22Rv1 (cell line): Measurements from ENCODE around the gene SV2C.

ENCODE experiments used
- ZFX ChIP-seq: fragments of 450-650 bp; IDR thresholded peaks from 2 replicates; pipeline ENCODE4 v1.6.1; 2017; ENCODE audit warnings: antibody characterized with exemption, borderline replicate concordance
- TF ChIP-seq, protein P1 (sequence below): fragments of 450-650 bp; IDR thresholded peaks from 2 replicates; pipeline ENCODE4 v1.5.1; 2017; ENCODE audit warnings: mild to moderate bottlenecking

GRCh38 chr5:76137887-76138542 lies 54.8 kb downstream of the SV2C start:
- TF ChIP-seq, protein P1, sequence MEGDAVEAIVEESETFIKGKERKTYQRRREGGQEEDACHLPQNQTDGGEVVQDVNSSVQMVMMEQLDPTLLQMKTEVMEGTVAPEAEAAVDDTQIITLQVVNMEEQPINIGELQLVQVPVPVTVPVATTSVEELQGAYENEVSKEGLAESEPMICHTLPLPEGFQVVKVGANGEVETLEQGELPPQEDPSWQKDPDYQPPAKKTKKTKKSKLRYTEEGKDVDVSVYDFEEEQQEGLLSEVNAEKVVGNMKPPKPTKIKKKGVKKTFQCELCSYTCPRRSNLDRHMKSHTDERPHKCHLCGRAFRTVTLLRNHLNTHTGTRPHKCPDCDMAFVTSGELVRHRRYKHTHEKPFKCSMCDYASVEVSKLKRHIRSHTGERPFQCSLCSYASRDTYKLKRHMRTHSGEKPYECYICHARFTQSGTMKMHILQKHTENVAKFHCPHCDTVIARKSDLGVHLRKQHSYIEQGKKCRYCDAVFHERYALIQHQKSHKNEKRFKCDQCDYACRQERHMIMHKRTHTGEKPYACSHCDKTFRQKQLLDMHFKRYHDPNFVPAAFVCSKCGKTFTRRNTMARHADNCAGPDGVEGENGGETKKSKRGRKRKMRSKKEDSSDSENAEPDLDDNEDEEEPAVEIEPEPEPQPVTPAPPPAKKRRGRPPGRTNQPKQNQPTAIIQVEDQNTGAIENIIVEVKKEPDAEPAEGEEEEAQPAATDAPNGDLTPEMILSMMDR: no peak
- TF ChIP-seq ZFX: no peak
